KMS-11 (cell line): ENCODE results near the gene HDAC7.
A peak's percentile ranks its signal among the peaks of the same experiment; 100 is the strongest.

ENCODE experiments used
- H2AFZ ChIP-seq: fragments of 200-600 bp; sonication (generic); 2 replicates; pipeline ENCODE4 v1.6.1; 2016; ENCODE audit warnings: antibody characterized with exemption, mixed run types, low read depth
- H3K27ac ChIP-seq: fragments of 200-600 bp; sonication (generic); 2 replicates; pipeline ENCODE4 v1.6.1; 2016; ENCODE audit warnings: mild to moderate bottlenecking, mixed run types
- H3K27me3 ChIP-seq: fragments of 200-600 bp; sonication (generic); 2 replicates; pipeline ENCODE4 v1.6.1; 2017; ENCODE audit warnings: mild to moderate bottlenecking, low read depth, mixed run types, moderate library complexity; ENCODE audit not compliant: insufficient read depth
- H3K36me3 ChIP-seq: fragments of 200-600 bp; sonication (generic); 2 replicates; pipeline ENCODE4 v1.6.1; 2017; ENCODE audit warnings: mild to moderate bottlenecking, mixed run types; ENCODE audit not compliant: insufficient read depth
- H3K4me1 ChIP-seq: fragments of 200-600 bp; sonication (generic); 2 replicates; pipeline ENCODE4 v1.6.1; 2016; ENCODE audit warnings: mild to moderate bottlenecking, low read depth, mixed run types; ENCODE audit not compliant: poor library complexity, severe bottlenecking
- H3K4me2 ChIP-seq: fragments of 200-600 bp; sonication (generic); 2 replicates; pipeline ENCODE4 v1.7.0; 2016; ENCODE audit warnings: mild to moderate bottlenecking, mixed run types
- H3K4me3 ChIP-seq: fragments of 200-600 bp; sonication (generic); IDR thresholded peaks from 2 replicates; pipeline ENCODE4 v1.6.1; 2017; ENCODE audit warnings: low read depth, low read length, mixed read lengths; ENCODE audit not compliant: insufficient read depth
- H3K79me2 ChIP-seq: fragments of 200-600 bp; sonication (generic); 2 replicates; pipeline ENCODE4 v1.6.1; 2016; ENCODE audit warnings: low read depth, mixed run types; ENCODE audit not compliant: insufficient read depth
- H3K9ac ChIP-seq: fragments of 200-600 bp; sonication (generic); 2 replicates; pipeline ENCODE4 v1.6.1; 2016; ENCODE audit warnings: mild to moderate bottlenecking, mixed run types
- H4K20me1 ChIP-seq: fragments of 200-600 bp; sonication (generic); 2 replicates; pipeline ENCODE4 v1.6.1; 2016; ENCODE audit warnings: mild to moderate bottlenecking, mixed run types; ENCODE audit not compliant: insufficient read depth
- TF ChIP-seq, protein P1 (sequence below): fragments of 200-600 bp; sonication (generic); conservative IDR thresholded peaks from 2 replicates; pipeline ENCODE4 v1.6.1; 2017; ENCODE audit warnings: low read depth, mild to moderate bottlenecking, antibody characterized with exemption, low read length, moderate library complexity, mixed read lengths

HDAC7 gene

GRCh38 chr12:47744778-47745436, 74.8 kb downstream of the HDAC7 start:
- H4K20me1 ChIP-seq: no peaks in the 10 kb centered on the region
- peaks cover 48% of the 10 kb centered on the region for H3K4me1 ChIP-seq
- H2AFZ ChIP-seq: no peak overlapping the region
- no peaks in the 10 kb centered on the region for H3K79me2 ChIP-seq
- no peak overlapping the region for H3K4me2 ChIP-seq
- H3K4me3 ChIP-seq: no peak overlapping the region
- H3K36me3 ChIP-seq: no peaks in the 10 kb centered on the region
- TF ChIP-seq, protein P1, sequence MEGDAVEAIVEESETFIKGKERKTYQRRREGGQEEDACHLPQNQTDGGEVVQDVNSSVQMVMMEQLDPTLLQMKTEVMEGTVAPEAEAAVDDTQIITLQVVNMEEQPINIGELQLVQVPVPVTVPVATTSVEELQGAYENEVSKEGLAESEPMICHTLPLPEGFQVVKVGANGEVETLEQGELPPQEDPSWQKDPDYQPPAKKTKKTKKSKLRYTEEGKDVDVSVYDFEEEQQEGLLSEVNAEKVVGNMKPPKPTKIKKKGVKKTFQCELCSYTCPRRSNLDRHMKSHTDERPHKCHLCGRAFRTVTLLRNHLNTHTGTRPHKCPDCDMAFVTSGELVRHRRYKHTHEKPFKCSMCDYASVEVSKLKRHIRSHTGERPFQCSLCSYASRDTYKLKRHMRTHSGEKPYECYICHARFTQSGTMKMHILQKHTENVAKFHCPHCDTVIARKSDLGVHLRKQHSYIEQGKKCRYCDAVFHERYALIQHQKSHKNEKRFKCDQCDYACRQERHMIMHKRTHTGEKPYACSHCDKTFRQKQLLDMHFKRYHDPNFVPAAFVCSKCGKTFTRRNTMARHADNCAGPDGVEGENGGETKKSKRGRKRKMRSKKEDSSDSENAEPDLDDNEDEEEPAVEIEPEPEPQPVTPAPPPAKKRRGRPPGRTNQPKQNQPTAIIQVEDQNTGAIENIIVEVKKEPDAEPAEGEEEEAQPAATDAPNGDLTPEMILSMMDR: no peak
- H3K27me3 ChIP-seq: no peaks in the 10 kb centered on the region
- H3K9ac ChIP-seq: no peak overlapping the region
- no peak overlapping the region for H3K27ac ChIP-seq

DNA sequence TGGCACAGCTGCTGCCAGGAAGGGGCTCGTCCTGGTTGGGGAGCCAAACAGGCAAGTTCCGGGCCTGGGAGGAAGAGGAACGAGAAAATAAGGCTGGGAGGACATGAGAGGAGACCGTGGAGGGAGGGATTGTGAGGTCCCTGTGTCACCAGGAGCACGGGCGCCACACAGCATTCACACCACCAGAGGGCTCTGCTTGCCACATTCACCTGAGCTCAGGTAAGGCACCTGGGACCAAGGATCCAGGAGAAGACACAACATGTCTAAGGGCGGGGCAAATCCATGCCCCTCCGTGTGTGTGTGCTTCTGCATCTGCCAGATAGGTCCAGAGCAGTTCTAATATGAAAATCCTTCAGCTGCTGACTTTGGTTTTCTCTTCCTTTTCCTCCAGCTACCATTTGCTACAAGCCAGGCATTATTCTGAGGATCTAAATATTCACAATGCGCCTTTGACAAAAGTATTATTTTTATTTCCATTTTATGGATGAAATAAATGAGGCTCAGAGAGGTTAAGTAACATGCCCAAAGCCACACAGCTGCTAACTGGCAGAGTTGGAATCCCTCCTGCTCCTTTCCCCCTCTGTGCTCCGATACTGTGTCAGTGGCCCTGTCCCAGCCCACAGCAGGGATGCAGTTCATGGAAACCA, 75.6 kb downstream of the HDAC7 start:
- H3K4me1 ChIP-seq: peaks cover 56% of the 10 kb centered on the region
- no peak overlapping the region for H3K27ac ChIP-seq
- H3K4me2 ChIP-seq: no peak overlapping the region
- H3K36me3 ChIP-seq: no peaks in the 10 kb centered on the region
- H4K20me1 ChIP-seq: no peaks in the 10 kb centered on the region
- H2AFZ ChIP-seq: no peak overlapping the region
- no peak overlapping the region for H3K4me3 ChIP-seq
- H3K79me2 ChIP-seq: no peaks in the 10 kb centered on the region
- H3K9ac ChIP-seq: no peak overlapping the region
- H3K27me3 ChIP-seq: no peaks in the 10 kb centered on the region
- TF ChIP-seq, protein P1: peak; percentile 76

DNA sequence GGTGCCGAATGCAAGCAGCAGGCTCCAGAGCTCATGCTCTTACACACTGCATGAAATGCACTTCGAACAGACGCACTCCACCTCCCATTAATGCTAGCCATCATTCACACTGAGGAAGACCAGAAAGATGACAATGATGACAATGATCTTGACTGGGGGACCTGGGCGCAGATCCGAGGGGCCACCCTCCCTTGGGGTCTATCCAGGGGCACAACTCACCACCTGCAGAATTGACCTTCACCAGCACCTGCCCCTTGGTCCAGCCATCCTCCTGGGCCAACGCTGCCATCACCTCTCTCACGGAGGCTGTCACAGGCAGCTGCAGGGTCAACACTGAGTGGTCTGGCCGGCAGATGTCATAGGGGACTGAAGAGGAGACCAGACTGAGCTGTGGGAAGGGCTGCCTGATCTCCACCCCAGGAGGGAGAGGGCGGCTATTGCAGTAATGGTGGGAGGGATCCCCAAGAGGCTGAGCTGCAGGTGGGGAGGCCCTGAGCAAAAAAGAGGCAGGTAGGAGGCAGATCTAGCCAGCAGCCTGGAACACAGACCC, 76.3 kb downstream of the HDAC7 start:
- Histone ChIP-seq H2AFZ (no peak overlapping the region), H3K79me2 (no peaks in the 10 kb centered on the region), H3K4me1 (peaks cover 61% of the 10 kb centered on the region), H3K4me2 (no peak overlapping the region), H4K20me1 (no peaks in the 10 kb centered on the region), H3K9ac (no peak overlapping the region), H3K4me3 (no peak overlapping the region), H3K36me3 (no peaks in the 10 kb centered on the region), H3K27ac (no peak overlapping the region), H3K27me3 (no peaks in the 10 kb centered on the region)
- TF ChIP-seq, protein P1: no peak

GRCh38 chr12:47742253-47742825, 77.4 kb downstream of the HDAC7 start:
- H3K36me3 ChIP-seq: no peaks in the 10 kb centered on the region
- H3K4me1 ChIP-seq: peaks cover 58% of the 10 kb centered on the region
- no peaks in the 10 kb centered on the region for H3K79me2 ChIP-seq
- H3K4me2 ChIP-seq: peak overlapping the region; percentile 100; the same call in 1 of the 2 replicates
- H3K27me3 ChIP-seq: no peaks in the 10 kb centered on the region
- H3K9ac ChIP-seq: no peak overlapping the region
- TF ChIP-seq, protein P1: peak; percentile 98
- H4K20me1 ChIP-seq: no peaks in the 10 kb centered on the region
- no peak overlapping the region for H3K27ac ChIP-seq
- no peak overlapping the region for H3K4me3 ChIP-seq
- H2AFZ ChIP-seq: no peak overlapping the region
